Measurements from ENCODE around the gene NAA10. TPM values are rescaled to one million over a fixed set of nuclear protein-coding genes. Genes with fewer than 3 reads are reported as not detected.

Gene NAA10
- total RNA-seq, 1 donor from 2014 or later, result 109 TPM

- ATAC-seq (ENCODE audit: low read depth) (no peak), DNase-seq (no peak)
- Mint-ChIP-seq H3K36me3 (ENCODE audit: low read depth) (peaks cover 73% of the 10 kb centered on the region), H3K4me3 (no peak overlapping the region), H3K27ac (no peak overlapping the region), H3K4me1 (peaks cover 2% of the 10 kb centered on the region), H3K9me3 (no peaks in the 10 kb centered on the region), H3K27me3 (no peaks in the 10 kb centered on the region)
- no peak for TF ChIP-seq CTCF (IDR thresholded peaks at IDR 0.05)
- intact Hi-C loops (cut with micrococcal nuclease), result no loop called here
- ChIA-PET CTCF (no interaction called here), POLR2A (no interaction called here)
These were observed 22.4 kb upstream of the NAA10 start for GRCh38 chrX:153957224-153957623.

- ChIA-PET POLR2A (no interaction called here), CTCF (no interaction called here)
- H3K27me3 Mint-ChIP-seq, result no peaks in the 10 kb centered on the region
- no peak overlapping the region for H3K4me3 Mint-ChIP-seq
- H3K36me3 Mint-ChIP-seq (ENCODE audit: low read depth), result peaks cover 70% of the 10 kb centered on the region
- H3K4me1 Mint-ChIP-seq, result peaks cover 2% of the 10 kb centered on the region
- ATAC-seq (ENCODE audit: low read depth), result no peak
- no peaks in the 10 kb centered on the region for H3K9me3 Mint-ChIP-seq
- no peak for TF ChIP-seq CTCF (IDR thresholded peaks at IDR 0.05)
- intact Hi-C loops (cut with micrococcal nuclease), result no loop called here
- DNase-seq, result no peak
- no peak overlapping the region for H3K27ac Mint-ChIP-seq
These were observed 21.4 kb upstream of the NAA10 start for GRCh38 chrX:153956044-153956907.

- POLR2A ChIA-PET, result no interaction called here
- TF ChIP-seq CTCF (IDR thresholded peaks at IDR 0.05), result no peak
- Mint-ChIP-seq H3K27me3 (no peaks in the 10 kb centered on the region), H3K4me1 (peaks cover 2% of the 10 kb centered on the region), H3K27ac (no peak overlapping the region), H3K4me3 (no peak overlapping the region), H3K9me3 (no peaks in the 10 kb centered on the region), H3K36me3 (ENCODE audit: low read depth) (peaks cover 72% of the 10 kb centered on the region)
- DNase-seq (no peak), ATAC-seq (ENCODE audit: low read depth) (no peak)
- CTCF ChIA-PET, result no interaction called here
- intact Hi-C loops (cut with micrococcal nuclease), result no loop called here
These were observed 20.4 kb upstream of the NAA10 start for GRCh38 chrX:153955228-153955732.

- ChIA-PET POLR2A (no interaction called here), CTCF (no interaction called here)
- ATAC-seq (ENCODE audit: low read depth) (no peak), DNase-seq (no peak)
- Mint-ChIP-seq H3K9me3 (no peaks in the 10 kb centered on the region), H3K36me3 (ENCODE audit: low read depth) (peaks cover 71% of the 10 kb centered on the region), H3K4me1 (peaks cover 2% of the 10 kb centered on the region), H3K27me3 (no peaks in the 10 kb centered on the region), H3K27ac (no peak overlapping the region), H3K4me3 (no peak overlapping the region)
- TF ChIP-seq CTCF (IDR thresholded peaks at IDR 0.05), result no peak
- intact Hi-C loops (cut with micrococcal nuclease), result no loop called here
These were observed 19.9 kb upstream of the NAA10 start for GRCh38 chrX:153954558-153955227.

- H3K9me3 Mint-ChIP-seq, result no peaks in the 10 kb centered on the region
- DNase-seq, result no peak
- no peaks in the 10 kb centered on the region for H3K27me3 Mint-ChIP-seq
- intact Hi-C loops (cut with micrococcal nuclease), result loop anchor here (1.0 to 2.0 kb wide), 3 partner anchors 13 to 190 kb away; partner anchors contain the start of gene PLXNB3
- H3K4me1 Mint-ChIP-seq, result peaks cover 2% of the 10 kb centered on the region
- peaks cover 71% of the 10 kb centered on the region for H3K36me3 Mint-ChIP-seq (ENCODE audit: low read depth)
- CTCF ChIA-PET, result no interaction called here
- ATAC-seq (ENCODE audit: low read depth), result no peak
- POLR2A ChIA-PET, result interaction anchor here (0.8 kb wide), 1 partner anchor 27 kb away, joined by 3 read pairs; no protein-coding TSS in a partner anchor
- H3K4me3 Mint-ChIP-seq, result no peak overlapping the region
- no peak for TF ChIP-seq CTCF (IDR thresholded peaks at IDR 0.05)
- no peak overlapping the region for H3K27ac Mint-ChIP-seq
These were observed 19.2 kb upstream of the NAA10 start for GRCh38 chrX:153953892-153954557.
